Erythroblast (primary cell): ENCODE results near the gene SLIT1.

Source experiments
- GATA1 ChIP-seq: IDR thresholded peaks from 2 replicates; pipeline ENCODE4 v1.6.1; 2011; ENCODE audit warnings: low read depth, mild to moderate bottlenecking, control low read depth, low read length, moderate library complexity
- POLR2A ChIP-seq: IDR thresholded peaks from 2 replicates; pipeline ENCODE4 v1.6.1; 2011; ENCODE audit warnings: mild to moderate bottlenecking, low read length

- no peak for TF ChIP-seq POLR2A
- TF ChIP-seq GATA1, result no peak
Measured at GRCh38 chr10:97228130-97228774, 42.5 kb upstream of the SLIT1 start.
